Heart right ventricle (tissue), 16 donors: ENCODE results near the gene TTC7B. TPM values are rescaled to one million over a fixed set of nuclear protein-coding genes. Genes with fewer than 3 reads are reported as not detected.
A peak's percentile ranks its signal among the peaks of the same experiment; 100 is the strongest.

Experiments
- ATAC-seq, 8 donors: fragments of 200-7000 bp; cut with Tn5 transposase; one replicate each; pipeline ENCODE4 v1.9.1; 2020; ENCODE audit warnings: mild to moderate bottlenecking in 8 of 8, moderate library complexity in 8 of 8, moderate number of reproducible peaks in 1 of 8
- DNase-seq, 2 donors: peaks; one replicate each; pipeline ENCODE4 v3.0.0-alpha.2; 2020
- H3K27ac ChIP-seq, 10 donors: fragments of 200-600 bp; sonication (generic) in 2 of 10; one replicate each; pipeline versions ENCODE4 v1.5.0 to v1.8.0; 2020 to 2022; ENCODE audit warnings: mild to moderate bottlenecking in 3 of 10
- H3K27me3 ChIP-seq, 7 donors: fragments of 200-600 bp; one replicate each; pipeline ENCODE4 v1.8.0; 2021 to 2022; ENCODE audit warnings: mild to moderate bottlenecking in 2 of 7
- H3K36me3 ChIP-seq, 9 donors: fragments of 200-600 bp; sonication (generic) in 1 of 9; one replicate each; pipeline versions ENCODE4 v1.5.0 to v1.8.0; 2020 to 2022; ENCODE audit warnings: mild to moderate bottlenecking in 2 of 9
- H3K4me1 ChIP-seq, 9 donors: fragments of 200-600 bp; sonication (generic) in 1 of 9; one replicate each; pipeline versions ENCODE4 v1.5.0 to v1.8.0; 2020 to 2022; ENCODE audit warnings: mild to moderate bottlenecking in 4 of 9
- H3K4me3 ChIP-seq, 10 donors: fragments of 200-600 bp; sonication (generic) in 2 of 10; one replicate each; pipeline versions ENCODE4 v1.5.0 to v1.8.0; 2020 to 2022; ENCODE audit warnings: mild to moderate bottlenecking in 7 of 10, moderate library complexity in 2 of 10
- H3K9me3 ChIP-seq, 11 donors: fragments of 200-600 bp in 10 of 11; sonication (generic) in 2 of 11; one replicate each; pipeline versions ENCODE4 v1.5.0 to v1.8.0; 2013 to 2022; ENCODE audit warnings: mild to moderate bottlenecking in 2 of 11, control low read depth in 1 of 11, moderate library complexity in 1 of 11
- CTCF ChIP-seq, 9 donors: fragments of 200-600 bp; sonication (generic) in 2 of 9; IDR thresholded peaks; one replicate each; pipeline versions ENCODE4 v1.5.0 to v1.8.0; 2021 to 2022; ENCODE audit warnings: antibody characterized with exemption in 9 of 9, mild to moderate bottlenecking in 5 of 9, moderate library complexity in 1 of 9
- WGBS, 2 donors: extraction: QIAGEN DNeasy Blood & Tissue Kit; methylation state at CpG; one replicate each; pipeline ENCODE4 v1.1.7; 2013; ENCODE audit warnings: inconsistent platforms in 1 of 2; 5-methylcytosine and 5-hydroxymethylcytosine counted together
- intact Hi-C, 10 donors: fragments of 100-400 bp; cut with DNase I; formaldehyde crosslinking; loops; one replicate each; pipeline versions ENCODE4 v1.11.1 to v1.14.2; 2022
- polyA plus RNA-seq, 2 donors: library from polyadenylated mRNA; stranded (reverse); fragments of 200-250 nt; gene quantifications; one replicate each; pipeline ENCODE4 v1.2.3, GENCODE V29; 2013
- total RNA-seq, 10 donors: library from RNA; stranded (reverse); fragmentation: NEBNext Ultra II Directional in 3 of 10; extraction: Animal tissue kit (Norgen Biotek cat#: 25700) in 3 of 10; gene quantifications; one replicate each; pipeline versions ENCODE4 v1.2.1 to v1.2.4, GENCODE V29; 2021 to 2023
- donor health status: Arrhythmogenic right ventricular cardiomyopathy.
- donor health status: ischemic (EF 13 %, LVEDD 7.1; RV severe dilation, severe dysfunction).
- donor health status: healthy with polysubstance abuse.
- donor health status: DM: no; HTN: yes; CAD: no.
- donor health status: DM: no; HTN: no; CAD: no.
- donor health status: ischemic (EF 25% LVEDD 6.9; RV normal size, moderate dysfunction).
- donor health status: ischemic (EF 25% LVEDD 5.7; RV mildly dilated, moderate dysfunction).
- donor health status: healthy.
- donor health status: DM: yes; HTN: yes; CAD: no.
- donor health status: Ischemic cardiomyopathy.
- donor health status: ischemic (EF 35%, LVEDD 5.7; RV mildly dilated, moderate dysfunction).
- donor health status: nonischemic (EF 11% LVEDD 7.7; RV severe dilation, severe dysfunction).
- donor health status: DM: yes; HTN: yes; CAD: no.
- donor health status: PGD.
- donor health status: ischemic (EF 29% LVEDD 5.4; RV normal size, mild dysfunction).
- donor health status: nonischemic (EF 23%, LVEDD 6.1; RV moderate dilation, normal function).

The TTC7B gene
- total and polyA plus RNA-seq, 12 donors = 23.0 to 79.4 (median 65.5) TPM

DNA sequence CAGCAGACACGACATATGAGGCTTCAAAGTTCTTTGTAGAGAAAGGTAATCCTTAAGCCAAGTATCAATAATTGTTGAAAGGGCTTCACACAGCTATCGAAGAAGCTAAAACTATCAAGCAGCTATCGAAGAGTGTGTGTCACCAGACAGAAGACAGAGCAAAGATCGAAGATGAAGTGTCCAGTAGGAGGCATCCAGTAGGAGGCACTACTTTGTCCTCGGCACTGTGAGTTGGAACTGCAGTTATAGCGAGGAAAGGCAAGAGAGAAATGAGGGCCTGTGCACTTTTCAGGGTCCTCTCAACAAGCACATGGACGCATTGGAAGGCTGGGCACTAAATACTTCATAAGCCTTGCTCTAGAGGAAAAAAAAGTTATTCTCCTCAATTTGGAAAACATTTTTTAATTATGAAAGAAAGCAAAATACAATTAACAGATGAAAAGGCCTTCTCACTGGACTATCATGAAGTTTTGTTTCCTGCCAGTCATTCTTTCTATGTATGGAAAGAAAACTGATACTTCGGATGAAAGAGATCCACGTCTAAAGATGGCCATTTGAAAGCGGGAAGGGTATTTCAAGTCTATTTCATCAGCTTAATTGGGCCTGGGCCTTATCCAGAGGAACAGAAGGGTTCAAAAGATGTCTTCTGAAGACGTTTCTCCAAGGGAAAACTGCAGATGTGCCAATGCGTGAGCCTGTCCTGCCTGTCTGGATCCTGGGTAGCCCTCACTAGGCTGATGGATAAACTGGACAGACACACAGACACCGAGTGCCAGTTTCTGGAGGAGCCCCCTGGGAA, 244.9 kb downstream of the TTC7B start:
- H3K27me3 ChIP-seq = no peaks in the 10 kb centered on the region
- H3K4me3 ChIP-seq = no peak overlapping the region
- no peak for TF ChIP-seq CTCF (IDR thresholded peaks at IDR 0.05)
- WGBS, 2 donors = 86 to 95% methylated on average over 13 of the region's 13 CpGs
- ATAC-seq (no peak), DNase-seq (no peak)
- H3K27ac ChIP-seq = no peak overlapping the region
- H3K4me1 ChIP-seq = peaks cover 0 to 36% (median 30%) of the 10 kb centered on the region in 9 donors
- peaks cover 0 to 32% (median 0%) of the 10 kb centered on the region in 9 donors for H3K36me3 ChIP-seq
- intact Hi-C loops = no loop called here
- no peaks in the 10 kb centered on the region for H3K9me3 ChIP-seq

DNA sequence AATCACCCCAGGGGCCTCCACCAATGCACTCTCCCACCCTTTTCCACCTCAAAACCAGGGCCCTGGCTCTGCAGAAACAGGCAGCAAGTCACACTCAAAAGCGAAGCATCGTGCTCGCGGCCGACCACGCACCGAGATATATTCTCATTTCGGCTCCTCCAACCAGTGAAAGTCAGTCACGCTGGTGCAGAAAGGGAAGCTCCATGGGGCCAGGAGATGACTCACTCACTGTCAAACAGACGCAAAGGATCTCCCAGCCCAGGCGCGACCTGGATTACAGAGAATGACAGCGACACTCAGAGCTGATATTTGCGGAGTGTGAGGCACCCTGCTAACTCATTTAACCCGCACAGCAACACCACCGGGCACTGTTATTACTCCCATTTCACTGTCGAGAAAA, 245.8 kb downstream of the TTC7B start:
- no peak overlapping the region for H3K27ac ChIP-seq
- peaks cover 0 to 31% (median 22%) of the 10 kb centered on the region in 9 donors for H3K4me1 ChIP-seq
- no peak for TF ChIP-seq CTCF (IDR thresholded peaks at IDR 0.05)
- peaks cover 0 to 32% (median 0%) of the 10 kb centered on the region in 9 donors for H3K36me3 ChIP-seq
- DNase-seq (no peak), ATAC-seq (no peak)
- H3K27me3 ChIP-seq = no peaks in the 10 kb centered on the region
- H3K9me3 ChIP-seq = no peaks in the 10 kb centered on the region
- intact Hi-C loops = no loop called here
- no peak overlapping the region for H3K4me3 ChIP-seq
- WGBS, 2 donors = 96% methylated on average over 17 of the region's 17 CpGs

GRCh38 chr14:90569606-90570387, 246.4 kb downstream of the TTC7B start:
- H3K4me3 ChIP-seq = no peak overlapping the region
- H3K27ac ChIP-seq = no peak overlapping the region
- H3K4me1 ChIP-seq = peaks cover 0 to 24% (median 18%) of the 10 kb centered on the region in 9 donors
- H3K36me3 ChIP-seq = peaks cover 0 to 32% (median 0%) of the 10 kb centered on the region in 9 donors
- WGBS, 2 donors = 95 to 96% methylated on average over 9 of the region's 9 CpGs
- H3K27me3 ChIP-seq = no peaks in the 10 kb centered on the region
- ATAC-seq (peak in 1 of 8 donors; percentile 14), DNase-seq (no peak)
- intact Hi-C loops = no loop called here
- no peaks in the 10 kb centered on the region for H3K9me3 ChIP-seq
- no peak for TF ChIP-seq CTCF (IDR thresholded peaks at IDR 0.05)

DNA sequence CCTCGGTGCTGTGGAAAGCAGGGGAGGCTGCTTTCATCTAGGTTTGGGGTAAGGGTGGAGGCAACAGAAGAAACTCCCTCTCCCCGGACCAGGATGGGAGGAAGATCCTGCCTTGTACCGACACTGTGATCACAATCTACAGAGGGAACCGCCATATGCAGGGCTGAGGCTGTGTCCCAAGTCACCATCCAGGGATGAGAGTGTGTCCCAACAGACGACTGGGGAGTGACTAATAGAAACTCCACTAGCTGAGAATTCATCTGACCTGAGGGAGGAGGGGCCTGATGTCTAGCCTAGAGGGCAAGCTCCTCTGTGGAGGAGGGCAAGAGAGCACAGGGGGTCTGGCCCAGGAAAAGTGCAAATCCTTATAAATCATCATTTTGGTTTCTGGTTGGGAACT, 247.0 kb downstream of the TTC7B start:
- no peaks in the 10 kb centered on the region for H3K27me3 ChIP-seq
- H3K4me1 ChIP-seq = peaks cover 0 to 18% (median 13%) of the 10 kb centered on the region in 9 donors
- ATAC-seq (no peak), DNase-seq (no peak)
- no peaks in the 10 kb centered on the region for H3K9me3 ChIP-seq
- peaks cover 0 to 32% (median 0%) of the 10 kb centered on the region in 9 donors for H3K36me3 ChIP-seq
- no peak for TF ChIP-seq CTCF (IDR thresholded peaks at IDR 0.05)
- intact Hi-C loops = no loop called here
- H3K4me3 ChIP-seq = no peak overlapping the region
- 83 to 86% methylated on average over 5 of the region's 5 CpGs for WGBS, 2 donors
- no peak overlapping the region for H3K27ac ChIP-seq
